ENCODE results near the gene TTLL13. TPM values are rescaled to one million over a fixed set of nuclear protein-coding genes. Genes with fewer than 3 reads are reported as not detected.
A peak's percentile ranks its signal among the peaks of the same experiment; 100 is the strongest.
"Not testable (repeated sequence)": the region's sequence is repeated elsewhere in the genome, so short reads cannot be mapped to it uniquely, and the experiment has no call there.

Gene TTLL13
- total RNA-seq, 1 donor from 2014 or later = not detected

- H4K20me1 ChIP-seq (ENCODE audit: low read depth) = no peaks in the 10 kb centered on the region
- no peak overlapping the region for H3K4me3 ChIP-seq
- Mint-ChIP-seq H3K4me1 (peaks cover 7% of the 10 kb centered on the region), H3K4me3 (peak overlapping the region; percentile 83), H3K27me3 (ENCODE audit: insufficient read depth, low read depth) (peaks cover 3% of the 10 kb centered on the region), H3K27ac (peak overlapping the region; percentile 2), H3K36me3 (no peaks in the 10 kb centered on the region), H3K9me3 (no peaks in the 10 kb centered on the region)
- peak overlapping the region; percentile 97 for H3K4me2 ChIP-seq
- no peaks in the 10 kb centered on the region for H3K79me2 ChIP-seq (ENCODE audit: low read depth)
- TF ChIP-seq CTCF (IDR thresholded peaks at IDR 0.05) (no peak), EZH2phosphoT487 (IDR thresholded peaks at IDR 0.05) (no peak), EZH2 (IDR thresholded peaks at IDR 0.05) (no peak)
- no peak overlapping the region for H3K27ac ChIP-seq
- H3K36me3 ChIP-seq = no peaks in the 10 kb centered on the region
- H3K9me3 ChIP-seq (ENCODE audit: low read depth) = no peaks in the 10 kb centered on the region
- no peaks in the 10 kb centered on the region for H3K4me1 ChIP-seq
- peaks cover 15% of the 10 kb centered on the region for H3K27me3 ChIP-seq
- DNase-seq (ENCODE audit: low spot score) = no peak
- no peak overlapping the region for H3K9ac ChIP-seq
- no peaks in the 10 kb centered on the region for H3F3A ChIP-seq (ENCODE audit: low read depth)
- no peak overlapping the region for H2AFZ ChIP-seq (replicated peaks)
These were observed 560 bp upstream of the TTLL13 start for GRCh38 chr15:90248789-90249202.

DNA sequence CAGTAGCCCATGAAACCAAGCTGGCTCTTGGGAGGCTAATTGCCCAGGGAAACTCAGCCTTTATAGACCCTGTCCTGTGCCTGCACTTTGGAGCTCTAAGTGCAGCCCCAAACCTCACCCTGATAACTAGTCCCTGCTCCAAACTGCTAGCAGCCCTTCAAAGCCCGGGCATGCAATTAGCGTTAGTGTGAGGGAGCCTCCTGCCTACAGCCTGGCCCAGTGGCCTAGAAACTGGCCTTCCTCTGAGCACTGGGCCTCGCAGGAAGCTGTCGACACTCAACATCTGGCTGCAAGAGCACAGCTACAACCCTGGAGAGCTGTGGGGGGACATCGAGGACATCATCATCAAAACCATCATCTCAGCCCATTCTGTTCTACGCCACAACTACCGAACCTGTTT lies 8.4 kb downstream of the TTLL13 start:
- Histone ChIP-seq H3K4me2 (no peak overlapping the region), H4K20me1 (ENCODE audit: low read depth) (no peaks in the 10 kb centered on the region), H2AFZ (replicated peaks) (no peak overlapping the region), H3K4me1 (no peaks in the 10 kb centered on the region), H3K4me3 (no peak overlapping the region), H3K9me3 (ENCODE audit: low read depth) (no peaks in the 10 kb centered on the region), H3F3A (ENCODE audit: low read depth) (no peaks in the 10 kb centered on the region), H3K9ac (no peak overlapping the region), H3K27me3 (no peaks in the 10 kb centered on the region), H3K79me2 (ENCODE audit: low read depth) (no peaks in the 10 kb centered on the region), H3K36me3 (no peaks in the 10 kb centered on the region), H3K27ac (no peak overlapping the region)
- Mint-ChIP-seq H3K4me1 (peaks cover 5% of the 10 kb centered on the region), H3K9me3 (no peaks in the 10 kb centered on the region), H3K27me3 (ENCODE audit: insufficient read depth, low read depth) (peaks cover 7% of the 10 kb centered on the region), H3K27ac (no peak overlapping the region), H3K4me3 (no peak overlapping the region), H3K36me3 (no peaks in the 10 kb centered on the region)
- no peak for DNase-seq (ENCODE audit: low spot score)
- TF ChIP-seq EZH2phosphoT487 (IDR thresholded peaks at IDR 0.05) (no peak), EZH2 (IDR thresholded peaks at IDR 0.05) (no peak), CTCF (IDR thresholded peaks at IDR 0.05) (no peak)

- Histone ChIP-seq H3K79me2 (ENCODE audit: low read depth) (no peaks in the 10 kb centered on the region), H3K9ac (no peak overlapping the region), H3K4me1 (no peaks in the 10 kb centered on the region), H3K27me3 (no peaks in the 10 kb centered on the region), H3K36me3 (no peaks in the 10 kb centered on the region), H3K4me3 (no peak overlapping the region), H4K20me1 (ENCODE audit: low read depth) (no peaks in the 10 kb centered on the region), H3K9me3 (ENCODE audit: low read depth) (no peaks in the 10 kb centered on the region), H2AFZ (replicated peaks) (no peak overlapping the region), H3K27ac (no peak overlapping the region), H3F3A (ENCODE audit: low read depth) (no peaks in the 10 kb centered on the region), H3K4me2 (no peak overlapping the region)
- no peak overlapping the region for H3K4me3 Mint-ChIP-seq
- DNase-seq (ENCODE audit: low spot score) = no peak
- no peaks in the 10 kb centered on the region for H3K9me3 Mint-ChIP-seq
- H3K27ac Mint-ChIP-seq = no peak overlapping the region
- H3K4me1 Mint-ChIP-seq = peaks cover 5% of the 10 kb centered on the region
- H3K36me3 Mint-ChIP-seq = no peaks in the 10 kb centered on the region
- TF ChIP-seq EZH2 (IDR thresholded peaks at IDR 0.05) = no peak
- TF ChIP-seq EZH2phosphoT487 (IDR thresholded peaks at IDR 0.05) = no peak
- no peak for TF ChIP-seq CTCF (IDR thresholded peaks at IDR 0.05)
- peaks cover 5% of the 10 kb centered on the region for H3K27me3 Mint-ChIP-seq (ENCODE audit: insufficient read depth, low read depth)
These were observed 10.2 kb downstream of the TTLL13 start for GRCh38 chr15:90259524-90259923.

DNA sequence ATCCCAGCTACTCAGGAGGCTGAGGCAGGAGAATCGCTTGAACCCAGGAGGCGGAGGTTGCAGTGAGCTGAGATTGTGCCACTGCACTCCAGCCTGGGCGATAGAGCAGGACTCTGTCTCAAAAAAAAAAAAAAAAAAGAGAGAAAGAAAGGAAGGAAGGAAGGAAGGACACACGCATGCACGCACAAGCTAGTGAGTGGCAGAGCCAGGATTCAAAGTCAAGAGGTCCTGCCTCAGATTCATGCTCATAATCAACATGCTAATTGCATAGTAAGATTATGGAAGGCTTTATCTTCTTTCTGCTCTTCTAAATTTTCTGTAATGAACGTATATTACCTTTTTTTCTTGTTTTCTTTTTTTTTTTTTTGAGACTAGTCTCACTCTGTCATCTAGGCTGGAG lies 11.4 kb downstream of the TTLL13 start:
- not testable (repeated sequence) for H3K27ac ChIP-seq; H3K4me1 ChIP-seq; H3K4me3 ChIP-seq; H2AFZ ChIP-seq (replicated peaks); H3K79me2 ChIP-seq (ENCODE audit: low read depth); H3K9me3 Mint-ChIP-seq; H4K20me1 ChIP-seq (ENCODE audit: low read depth); H3K4me2 ChIP-seq; H3K4me1 Mint-ChIP-seq; H3K27me3 ChIP-seq; H3K9me3 ChIP-seq (ENCODE audit: low read depth); H3K36me3 Mint-ChIP-seq; H3K4me3 Mint-ChIP-seq; DNase-seq (ENCODE audit: low spot score); H3F3A ChIP-seq (ENCODE audit: low read depth); H3K9ac ChIP-seq; H3K36me3 ChIP-seq; H3K27me3 Mint-ChIP-seq (ENCODE audit: insufficient read depth, low read depth); H3K27ac Mint-ChIP-seq
